HS-5 (cell line): ENCODE results near the gene BTBD1.
"Not testable (repeated sequence)": the region's sequence is repeated elsewhere in the genome, so short reads cannot be mapped to it uniquely, and the experiment has no call there.

Experiments used
- DNase-seq: peaks from one replicate; pipeline ENCODE4 v3.0.0-alpha.2; 2012; ENCODE audit warnings: low read depth

BTBD1 gene

GRCh38 chr15:83092309-83092976, 25.4 kb upstream of the BTBD1 start:
- no peak for DNase-seq

GRCh38 chr15:83091965-83092308, 24.9 kb upstream of the BTBD1 start:
- DNase-seq, result not testable (repeated sequence)

- DNase-seq, result no peak
These were observed 23.4 kb upstream of the BTBD1 start for GRCh38 chr15:83090465-83090864.

- no peak for DNase-seq
These were observed 21.8 kb upstream of the BTBD1 start for GRCh38 chr15:83088876-83089275.

GRCh38 chr15:83087576-83087975, 20.5 kb upstream of the BTBD1 start:
- DNase-seq, result no peak

GRCh38 chr15:83085864-83086552, 19.0 kb upstream of the BTBD1 start:
- not testable (repeated sequence) for DNase-seq

- not testable (repeated sequence) for DNase-seq
These were observed 18.4 kb upstream of the BTBD1 start for GRCh38 chr15:83085461-83085860.

GRCh38 chr15:83082730-83083386, 15.8 kb upstream of the BTBD1 start:
- no peak for DNase-seq

- DNase-seq, result no peak
These were observed 14.4 kb upstream of the BTBD1 start for GRCh38 chr15:83081256-83082014.

- DNase-seq, result no peak
These were observed 11.7 kb upstream of the BTBD1 start for GRCh38 chr15:83078712-83079111.

- DNase-seq, result no peak
These were observed 10.6 kb upstream of the BTBD1 start for GRCh38 chr15:83077491-83078230.

GRCh38 chr15:83069211-83069642, 2.2 kb upstream of the BTBD1 start:
- not testable (repeated sequence) for DNase-seq

- DNase-seq, result no peak
These were observed 1.0 kb upstream of the BTBD1 start for GRCh38 chr15:83068054-83068453.

- DNase-seq, result no peak
These were observed 548 bp upstream of the BTBD1 start for GRCh38 chr15:83067638-83067962.

- DNase-seq, result no peak
These were observed 868 bp downstream of the BTBD1 start for GRCh38 chr15:83066034-83066733.

GRCh38 chr15:83065431-83065830, 1.6 kb downstream of the BTBD1 start:
- no peak for DNase-seq

- DNase-seq, result no peak
These were observed 2.2 kb downstream of the BTBD1 start for GRCh38 chr15:83064859-83065258.

GRCh38 chr15:83063551-83063950, 3.5 kb downstream of the BTBD1 start:
- DNase-seq, result no peak

GRCh38 chr15:83062768-83063180, 4.3 kb downstream of the BTBD1 start:
- no peak for DNase-seq

- no peak for DNase-seq
These were observed 5.4 kb downstream of the BTBD1 start for GRCh38 chr15:83061680-83062079.

- DNase-seq, result no peak
These were observed 9.2 kb downstream of the BTBD1 start for GRCh38 chr15:83057696-83058376.
